ENCODE measurements around the gene PCSK7. TPM values are rescaled to one million over a fixed set of nuclear protein-coding genes. Genes with fewer than 3 reads are reported as not detected.

PCSK7 gene
- total RNA-seq, 1 experiment from 2014 or later, result 30.0 TPM

DNA sequence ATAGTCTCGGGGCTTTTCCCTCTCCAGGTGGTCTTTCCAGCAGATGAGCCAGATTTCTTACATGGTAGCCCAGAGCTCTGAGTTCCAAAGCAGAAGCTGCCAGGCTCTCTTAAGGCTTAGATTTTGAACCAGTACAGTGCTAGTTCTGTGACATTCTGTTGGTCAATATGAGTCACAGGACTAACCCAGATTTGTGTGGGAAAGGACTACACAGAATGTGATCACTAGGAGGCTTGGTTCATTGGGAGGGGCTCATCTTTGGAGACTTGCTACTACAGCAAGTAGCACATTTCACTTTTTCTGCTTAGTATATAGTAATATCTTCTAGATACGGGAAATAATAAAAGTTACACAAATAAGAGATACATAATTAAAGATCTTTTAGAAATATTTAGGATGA is 24.7 kb upstream of the PCSK7 start:
- no TSS peak for BruUV-seq (replicated peaks)
- Histone ChIP-seq H3K9me3 (ENCODE audit: control insufficient read depth in 1 of 2, insufficient read depth in 1 of 2, low read depth in 1 of 2, low read length in 2 of 2) (no peaks in the 10 kb centered on the region), H3K36me3 (ENCODE audit: control insufficient read depth in 1 of 2, insufficient read depth in 2 of 2, low read length in 2 of 2) (0 out of 4 replicates have a peak, but pooled peaks cover 0 to 2% of the 10 kb centered on the region in 2 experiments), H3K27me3 (ENCODE audit: insufficient read depth, low read length) (no peaks in the 10 kb centered on the region), H3K27ac (ENCODE audit: low read depth, low read length) (no peak overlapping the region), H3K4me3 (replicated peaks in 1 of 2; ENCODE audit: low read depth in 1 of 2, low read length in 2 of 2) (no peak overlapping the region), H3K9me2 (ENCODE audit: insufficient read depth) (no peaks in the 10 kb centered on the region), H3K4me1 (ENCODE audit: control insufficient read depth in 1 of 2, insufficient read depth in 2 of 2, low read length in 2 of 2) (no peaks in the 10 kb centered on the region), H3K79me2 (ENCODE audit: insufficient read depth, low read length) (no peaks in the 10 kb centered on the region), H3K4me2 (ENCODE audit: low read length) (no peak overlapping the region), H2AFZ (ENCODE audit: low read depth, low read length, poor library complexity, severe bottlenecking) (no peak overlapping the region), H3K9ac (ENCODE audit: low read length) (no peak overlapping the region), H4K20me1 (ENCODE audit: insufficient read depth) (no peaks in the 10 kb centered on the region)
- RAD21 ChIA-PET (ENCODE audit: low non-redundant PET in 1 of 2, low total read pairs in 2 of 2, uncharacterized antibody in 2 of 2, unreplicated experiment in 2 of 2), result no interaction called here
- intact Hi-C loops (cut with micrococcal nuclease), result no loop called here
- POLR2A ChIA-PET, result no interaction called here
- ATAC-seq, result no peak
- no peak for TF ChIP-seq YY1 (IDR thresholded peaks at IDR 0.05; ENCODE audit: extremely low read depth, insufficient replicate concordance, low read depth, low read length)
- no peak for TF ChIP-seq EZH2 (IDR thresholded peaks at IDR 0.05)
- TF ChIP-seq, protein P1, sequence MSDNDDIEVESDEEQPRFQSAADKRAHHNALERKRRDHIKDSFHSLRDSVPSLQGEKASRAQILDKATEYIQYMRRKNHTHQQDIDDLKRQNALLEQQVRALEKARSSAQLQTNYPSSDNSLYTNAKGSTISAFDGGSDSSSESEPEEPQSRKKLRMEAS (IDR thresholded peaks at IDR 0.05), result no peak
- no peak for TF ChIP-seq CEBPB (IDR thresholded peaks at IDR 0.05; ENCODE audit: low read depth)
- TF ChIP-seq ZFX (IDR thresholded peaks at IDR 0.05), result no peak
- TF ChIP-seq POLR2A (IDR thresholded peaks at IDR 0.05; ENCODE audit: borderline replicate concordance, extremely low read depth, insufficient read depth, insufficient read length), result no peak
- TF ChIP-seq ZNF274 (IDR thresholded peaks at IDR 0.05; ENCODE audit: low read depth, low read length), result no peak
- CTCF ChIA-PET, result interaction anchor here (1.5 kb wide), 1 partner anchor 25 kb away, joined by 4 read pairs; the partner anchor contains the start of gene PCSK7
- DNase-seq (ENCODE audit: low read depth, low spot score), result no peak

DNA sequence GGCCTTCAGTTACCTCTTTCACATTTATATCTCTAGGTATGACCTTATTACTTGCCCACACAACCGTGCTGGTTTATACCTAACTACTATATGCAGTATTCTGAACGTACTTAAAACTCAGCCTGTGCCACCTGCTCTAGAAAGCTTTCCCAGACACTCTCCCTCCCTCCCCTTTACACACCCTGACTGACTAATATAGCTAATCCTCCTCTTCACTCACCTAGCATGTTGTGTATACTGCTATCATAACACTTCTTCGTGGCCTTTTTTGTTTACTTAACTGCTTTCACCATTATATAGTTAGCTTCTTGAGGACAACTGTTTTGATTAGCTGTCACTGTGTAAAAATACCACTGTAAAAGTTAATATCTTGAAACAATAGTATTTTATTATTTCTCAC is 24.1 kb upstream of the PCSK7 start:
- POLR2A ChIA-PET, result no interaction called here
- no peak for DNase-seq (ENCODE audit: low read depth, low spot score)

More for the DNA sequence above, 24.1 kb upstream of the PCSK7 start:
- H3K27me3 ChIP-seq (ENCODE audit: insufficient read depth, low read length), result no peaks in the 10 kb centered on the region
- intact Hi-C loops (cut with micrococcal nuclease), result no loop called here
- H3K4me2 ChIP-seq (ENCODE audit: low read length), result no peak overlapping the region
- no peak overlapping the region for H3K4me3 ChIP-seq (replicated peaks in 1 of 2; ENCODE audit: low read depth in 1 of 2, low read length in 2 of 2)
- no TSS peak for BruUV-seq (replicated peaks)
- 0 out of 4 replicates have a peak, but pooled peaks cover 0 to under 1% of the 10 kb centered on the region in 2 experiments for H3K36me3 ChIP-seq (ENCODE audit: control insufficient read depth in 1 of 2, insufficient read depth in 2 of 2, low read length in 2 of 2)
- RAD21 ChIA-PET (ENCODE audit: low non-redundant PET in 1 of 2, low total read pairs in 2 of 2, uncharacterized antibody in 2 of 2, unreplicated experiment in 2 of 2), result no interaction called here
- no peak overlapping the region for H2AFZ ChIP-seq (ENCODE audit: low read depth, low read length, poor library complexity, severe bottlenecking)
- CTCF ChIA-PET, result no interaction called here
- no peak overlapping the region for H3K9ac ChIP-seq (ENCODE audit: low read length)
- H3K79me2 ChIP-seq (ENCODE audit: insufficient read depth, low read length), result no peaks in the 10 kb centered on the region
- no peaks in the 10 kb centered on the region for H3K4me1 ChIP-seq (ENCODE audit: control insufficient read depth in 1 of 2, insufficient read depth in 2 of 2, low read length in 2 of 2)
- no peak overlapping the region for H3K27ac ChIP-seq (ENCODE audit: low read depth, low read length)
- TF ChIP-seq ZFX (IDR thresholded peaks at IDR 0.05) (no peak), SRF (IDR thresholded peaks at IDR 0.05; ENCODE audit: low read depth) (no peak), JUND (IDR thresholded peaks at IDR 0.05) (no peak), SP1 (IDR thresholded peaks at IDR 0.05; ENCODE audit: low read depth) (no peak)
- no peaks in the 10 kb centered on the region for H3K9me2 ChIP-seq (ENCODE audit: insufficient read depth)
- H3K9me3 ChIP-seq (ENCODE audit: control insufficient read depth in 1 of 2, insufficient read depth in 1 of 2, low read depth in 1 of 2, low read length in 2 of 2), result no peaks in the 10 kb centered on the region
- ATAC-seq, result no peak
- H4K20me1 ChIP-seq (ENCODE audit: insufficient read depth), result no peaks in the 10 kb centered on the region
